Ovary (tissue), 9 donors: ENCODE results near the gene MGAT5. TPM values are rescaled to one million over a fixed set of nuclear protein-coding genes. Genes with fewer than 3 reads are reported as not detected.

Source experiments
- DNase-seq, 5 donors: peaks; one replicate each; pipeline ENCODE4 v3.0.0-alpha.2; 2019 to 2020
- H3K27ac ChIP-seq, 2 donors: fragments of 200-600 bp; one replicate each; pipeline versions ENCODE4 v1.5.1 to v1.8.0; 2019 to 2022
- H3K27me3 ChIP-seq: fragments of 200-600 bp; one replicate; pipeline ENCODE4 v1.8.0; 2022
- H3K36me3 ChIP-seq: fragments of 200-600 bp; sonication (generic); one replicate; pipeline ENCODE4 v1.5.1; 2019
- H3K4me1 ChIP-seq: one replicate; pipeline ENCODE4 v1.8.1; 2013; ENCODE audit warnings: mild to moderate bottlenecking, moderate library complexity; ENCODE audit not compliant: insufficient read depth
- H3K4me3 ChIP-seq: fragments of 200-600 bp; sonication (generic); one replicate; pipeline ENCODE4 v1.5.1; 2017
- H3K9me3 ChIP-seq, 2 donors: fragments of 200-600 bp in 1 of 2; sonication (generic) in 1 of 2; one replicate each; pipeline versions ENCODE4 v1.5.1 to v1.8.1; 2013 to 2019; ENCODE audit warnings: mild to moderate bottlenecking in 1 of 2, moderate library complexity in 1 of 2
- EP300 ChIP-seq: sonication (generic); formaldehyde crosslinking; IDR thresholded peaks from one replicate; pipeline ENCODE4 v1.6.1; 2017; ENCODE audit warnings: antibody characterized with exemption
- POLR2A ChIP-seq: fragments of 450-650 bp; IDR thresholded peaks from one replicate; pipeline ENCODE4 v1.6.1; 2017; ENCODE audit warnings: antibody characterized with exemption, mild to moderate bottlenecking, moderate library complexity
- WGBS, 3 donors: extraction: QIAGEN DNeasy Blood & Tissue Kit in 1 of 3; methylation state at CpG; one replicate each; pipeline versions ENCODE4 v1.1.5 to v1.1.7; 2013 to 2017; 5-methylcytosine and 5-hydroxymethylcytosine counted together
- intact Hi-C, 4 donors: fragments of 100-400 bp; cut with DNase I; formaldehyde crosslinking; loops; one replicate each; pipeline versions ENCODE4 v1.11.0 to v1.15.1; 2022 to 2023
- polyA plus RNA-seq, 2 donors: library from polyadenylated mRNA; stranded (reverse); fragments of 200-250 nt in 1 of 2; fragments of 350-450 nt in 1 of 2; fragmentation: Illumina TruSeq in 1 of 2; extraction: RNeasy Lipid Tissue Mini Kit (QIAGEN cat#74804) in 1 of 2; gene quantifications; one replicate each; pipeline ENCODE4 v1.2.3, GENCODE V29; 2013 to 2014
- total RNA-seq, 7 donors: library from RNA; depleted of rRNA in 2 of 7; stranded (reverse); fragments of >200 nt in 2 of 7; fragmentation: NEBNext Ultra II Directional in 3 of 7; extraction: Animal tissue kit (Norgen Biotek cat#: 25700) in 3 of 7; gene quantifications; one replicate each; pipeline versions ENCODE4 v1.1.0 to v1.2.4, GENCODE V29; 2016 to 2023
- TF ChIP-seq, protein P1 (sequence below), 3 donors: fragments of 450-650 bp in 2 of 3; fragments of 200-600 bp in 1 of 3; IDR thresholded peaks; one replicate each; pipeline versions ENCODE4 v1.5.1 to v1.8.0; 2016 to 2022; ENCODE audit warnings: antibody characterized with exemption in 3 of 3, mild to moderate bottlenecking in 1 of 3
- donor health status: DM: no; HTN: no; CAD: no; lungs with moderate emphysema.
- donor health status: DM: no; HTN: no; CAD: no.
- donor health status: Bipolar disorder and iron deficiency.
- donor health status: DM: yes; HTN: yes; CAD: no.
- donor health status: DM: no; HTN: no; CAD: no.
- donor health status: DM: yes; HTN: yes; CAD: no.

MGAT5 gene
- total and polyA plus RNA-seq, 9 donors, result 11.3 to 61.2 (median 32.4) TPM

DNA sequence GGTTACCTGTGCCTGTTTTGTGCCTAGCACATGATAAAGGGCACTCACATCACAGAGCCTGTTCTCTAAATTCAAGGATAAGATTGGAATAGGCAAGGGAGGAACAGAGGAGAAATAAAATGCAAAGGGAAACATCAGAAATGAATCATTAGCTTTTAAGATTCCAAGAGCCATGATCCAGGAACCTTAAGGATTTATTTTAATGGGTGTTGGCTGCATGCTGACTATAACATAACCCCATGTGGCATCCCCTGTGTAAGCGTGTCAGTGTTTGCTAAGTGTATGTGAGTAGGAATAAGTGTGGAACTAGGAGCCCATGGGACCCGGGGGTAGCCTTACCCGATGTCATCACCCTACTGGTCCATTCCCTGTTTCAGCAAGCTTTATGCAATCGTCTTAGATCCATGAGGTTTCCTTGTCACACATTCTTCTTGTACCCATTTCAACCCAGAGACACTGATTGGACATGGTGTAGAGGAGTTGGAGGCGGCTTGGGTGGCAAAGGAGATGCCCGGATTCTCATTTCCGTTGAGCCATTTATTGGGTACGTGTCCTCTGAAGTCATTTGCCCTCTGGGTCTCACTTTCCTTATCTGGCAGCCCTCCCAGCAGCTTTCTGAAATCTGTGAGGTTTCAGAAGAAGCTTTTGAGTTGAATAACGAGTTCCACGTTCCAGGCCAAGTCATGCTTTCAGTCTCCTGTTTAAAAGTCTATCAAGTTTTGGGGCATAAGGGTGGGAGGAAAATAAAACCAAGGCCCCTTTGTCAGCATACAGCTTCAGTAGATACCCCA is 117.0 kb downstream of the MGAT5 start:
- Histone ChIP-seq H3K27ac (no peak overlapping the region), H3K9me3 (no peaks in the 10 kb centered on the region), H3K27me3 (no peaks in the 10 kb centered on the region), H3K4me1 (peaks cover 26% of the 10 kb centered on the region), H3K36me3 (no peaks in the 10 kb centered on the region), H3K4me3 (no peak overlapping the region)
- TF ChIP-seq, protein P1, sequence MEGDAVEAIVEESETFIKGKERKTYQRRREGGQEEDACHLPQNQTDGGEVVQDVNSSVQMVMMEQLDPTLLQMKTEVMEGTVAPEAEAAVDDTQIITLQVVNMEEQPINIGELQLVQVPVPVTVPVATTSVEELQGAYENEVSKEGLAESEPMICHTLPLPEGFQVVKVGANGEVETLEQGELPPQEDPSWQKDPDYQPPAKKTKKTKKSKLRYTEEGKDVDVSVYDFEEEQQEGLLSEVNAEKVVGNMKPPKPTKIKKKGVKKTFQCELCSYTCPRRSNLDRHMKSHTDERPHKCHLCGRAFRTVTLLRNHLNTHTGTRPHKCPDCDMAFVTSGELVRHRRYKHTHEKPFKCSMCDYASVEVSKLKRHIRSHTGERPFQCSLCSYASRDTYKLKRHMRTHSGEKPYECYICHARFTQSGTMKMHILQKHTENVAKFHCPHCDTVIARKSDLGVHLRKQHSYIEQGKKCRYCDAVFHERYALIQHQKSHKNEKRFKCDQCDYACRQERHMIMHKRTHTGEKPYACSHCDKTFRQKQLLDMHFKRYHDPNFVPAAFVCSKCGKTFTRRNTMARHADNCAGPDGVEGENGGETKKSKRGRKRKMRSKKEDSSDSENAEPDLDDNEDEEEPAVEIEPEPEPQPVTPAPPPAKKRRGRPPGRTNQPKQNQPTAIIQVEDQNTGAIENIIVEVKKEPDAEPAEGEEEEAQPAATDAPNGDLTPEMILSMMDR (IDR thresholded peaks at IDR 0.05), result no peak
- TF ChIP-seq POLR2A (no peak), EP300 (no peak)
- intact Hi-C loops, result no loop called here
- 84 to 96% (median 95%) methylated on average over 10 of the region's 10 CpGs for WGBS, 3 donors
- no peak for DNase-seq

DNA sequence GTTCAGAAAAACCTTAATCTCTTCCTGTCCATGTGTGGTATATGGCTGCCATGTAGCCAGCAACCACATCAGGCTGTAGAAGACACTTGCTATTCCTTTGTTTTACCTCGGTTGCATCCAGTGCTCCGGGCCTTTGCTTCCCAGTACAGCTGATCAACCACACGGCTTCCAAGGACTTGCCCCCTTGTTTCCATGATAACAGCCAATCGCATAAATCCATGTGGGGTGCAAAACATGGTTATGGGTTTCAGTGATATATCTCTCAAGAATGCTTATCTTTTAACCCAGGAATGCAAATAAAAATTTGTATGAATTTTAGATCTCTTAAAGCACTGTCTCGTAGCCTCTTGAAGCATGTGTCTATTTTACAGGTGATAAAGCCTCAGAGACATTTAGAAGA is 118.3 kb downstream of the MGAT5 start:
- Histone ChIP-seq H3K9me3 (no peaks in the 10 kb centered on the region), H3K36me3 (no peaks in the 10 kb centered on the region), H3K27ac (peak overlapping the region in 1 of 2 donors; percentile 60), H3K27me3 (no peaks in the 10 kb centered on the region), H3K4me3 (no peak overlapping the region), H3K4me1 (peaks cover 29% of the 10 kb centered on the region)
- WGBS, 3 donors, result 21 to 44% (median 25%) methylated on average over 5 of the region's 5 CpGs
- no peak for DNase-seq
- intact Hi-C loops, result no loop called here
- TF ChIP-seq, protein P1 (IDR thresholded peaks at IDR 0.05), result no peak
- TF ChIP-seq POLR2A (no peak), EP300 (no peak)

DNA sequence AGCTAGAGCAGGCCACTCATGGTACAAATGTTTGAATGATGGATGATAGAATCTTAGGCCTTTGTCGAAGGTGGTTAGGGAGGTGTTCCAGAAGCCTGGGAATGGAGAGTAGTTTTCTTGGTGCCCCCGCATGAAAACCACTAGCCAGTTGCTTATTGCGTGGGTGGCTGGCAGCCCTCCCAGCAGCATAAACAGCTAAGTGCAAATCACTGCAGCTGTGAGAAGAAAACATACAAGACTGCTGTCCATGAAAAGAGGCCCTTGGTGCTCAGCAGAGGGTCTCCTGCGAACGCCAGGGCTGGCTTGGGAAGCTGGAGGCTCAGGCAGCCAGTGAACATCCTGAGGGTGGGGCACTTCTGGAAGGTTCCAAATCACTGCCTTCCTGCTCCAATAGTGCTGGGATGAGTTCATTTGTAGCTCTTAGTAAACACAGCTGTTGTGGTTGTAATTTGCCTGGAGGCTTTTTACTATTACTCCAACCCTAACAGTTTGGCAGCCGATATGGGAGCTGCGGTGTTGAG is 118.8 kb downstream of the MGAT5 start:
- Histone ChIP-seq H3K27me3 (no peaks in the 10 kb centered on the region), H3K27ac (peak overlapping the region in 1 of 2 donors; percentile 60), H3K9me3 (no peaks in the 10 kb centered on the region), H3K4me3 (no peak overlapping the region), H3K36me3 (no peaks in the 10 kb centered on the region), H3K4me1 (peaks cover 26% of the 10 kb centered on the region)
- DNase-seq, result peak; percentile 53 to 76 (median 62)
- TF ChIP-seq EP300 (no peak), POLR2A (no peak)
- TF ChIP-seq, protein P1 (IDR thresholded peaks at IDR 0.05), result no peak
- 14 to 15% (median 15%) methylated on average over 7 of the region's 7 CpGs for WGBS, 3 donors
- intact Hi-C loops, result no loop called here

DNA sequence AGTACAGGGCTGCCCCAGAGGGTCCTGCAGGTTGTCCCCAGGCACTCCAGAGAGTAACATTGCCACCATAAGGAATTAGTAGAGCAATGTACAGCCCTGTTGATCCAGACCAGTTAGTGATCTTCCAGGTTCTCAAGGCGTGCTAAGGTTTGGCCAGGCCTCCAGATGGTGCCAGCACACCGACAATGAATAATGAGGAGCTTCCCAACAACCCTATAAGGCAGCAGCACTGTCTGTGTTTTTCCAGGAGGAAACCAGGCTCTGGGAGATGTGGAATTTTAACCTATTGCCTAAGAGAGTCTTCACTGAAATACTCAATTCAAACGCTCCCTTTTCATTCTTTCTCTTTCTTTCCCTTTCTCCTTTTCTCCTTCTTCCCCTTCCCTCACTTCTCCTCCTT is 122.1 kb downstream of the MGAT5 start:
- no peaks in the 10 kb centered on the region for H3K36me3 ChIP-seq
- TF ChIP-seq EP300, result no peak
- no peak for TF ChIP-seq POLR2A
- TF ChIP-seq, protein P1 (IDR thresholded peaks at IDR 0.05), result no peak
- peak; percentile 36 to 64 (median 60) for DNase-seq
- no peak overlapping the region for H3K4me3 ChIP-seq
- intact Hi-C loops, result loop anchor here in 1 of 4 donors (5.0 kb wide), 1 partner anchor 254 kb away; no protein-coding TSS in a partner anchor
- WGBS, 3 donors, result 28 to 38% (median 30%) methylated on average over 3 of the region's 3 CpGs
- H3K4me1 ChIP-seq, result peaks cover 24% of the 10 kb centered on the region
- no peaks in the 10 kb centered on the region for H3K27me3 ChIP-seq
- H3K9me3 ChIP-seq, result no peaks in the 10 kb centered on the region
- H3K27ac ChIP-seq, result no peak overlapping the region
